IMR-90 (cell line): ENCODE data around the gene ITPR2. TPM values are rescaled to one million over a fixed set of nuclear protein-coding genes. Genes with fewer than 3 reads are reported as not detected.
A peak's percentile ranks its signal among the peaks of the same experiment; 100 is the strongest.

Source experiments
- ATAC-seq: fragments of 200-7000 bp; cut with Tn5 transposase; 2 replicates; pipeline ENCODE4 v1.9.1; 2020; ENCODE audit warnings: low read depth, mild to moderate bottlenecking, moderate library complexity
- BruUV-seq: library from RNA; stranded (reverse); fragments of 400-500 nt; replicated peaks from 2 replicates; lab custom pipeline; 2021; lab: Mats Ljungman, UMichigan
- CTCF ChIA-PET: fragments of 300-600 bp; formaldehyde crosslinking; extraction: SDS; loops from one replicate; lab custom pipeline; 2021; ENCODE audit warnings: antibody characterized with exemption; lab: Yijun Ruan, JAX
- POLR2A ChIA-PET: fragments of 300-600 bp; sonication (Branson Sonifier 250); formaldehyde crosslinking; loops from one replicate; lab custom pipeline; 2022; ENCODE audit warnings: antibody characterized with exemption; ENCODE audit not compliant: unreplicated experiment; lab: Charles Lee
- DNase-seq: peaks from one replicate; pipeline ENCODE4 v3.0.0; 2013
- H2AFZ ChIP-seq: replicated peaks from 2 replicates; pipeline ENCODE3; 2013; ENCODE audit warnings: low read length, mild to moderate bottlenecking; ENCODE audit not compliant: poor library complexity
- H2AK5ac ChIP-seq: 2 replicates; pipeline ENCODE4 v1.6.1; 2013; ENCODE audit warnings: low read depth, low read length, inconsistent platforms
- H2AK9ac ChIP-seq: replicated peaks from 2 replicates; pipeline ENCODE3; 2013; ENCODE audit warnings: mild to moderate bottlenecking, low read depth, low read length, moderate library complexity; ENCODE audit not compliant: poor library complexity
- H2BK120ac ChIP-seq: 2 replicates; pipeline ENCODE4 v1.6.1; 2013; ENCODE audit warnings: low read depth, low read length, inconsistent platforms
- H2BK15ac ChIP-seq: 3 replicates; pipeline ENCODE4 v1.6.1; 2013; ENCODE audit warnings: low read depth, low read length, inconsistent platforms
- H2BK20ac ChIP-seq: 2 replicates; pipeline ENCODE4 v1.6.1; 2013; ENCODE audit warnings: low read depth, mild to moderate bottlenecking, inconsistent platforms, low read length, moderate library complexity
- H2BK5ac ChIP-seq: 2 replicates; pipeline ENCODE4 v1.6.1; 2013; ENCODE audit warnings: mild to moderate bottlenecking, low read depth, low read length, inconsistent platforms; ENCODE audit not compliant: poor library complexity, severe bottlenecking
- H3K14ac ChIP-seq: replicated peaks from 2 replicates; pipeline ENCODE4 v1.6.1; 2013; ENCODE audit warnings: low read depth, low read length, inconsistent platforms
- H3K18ac ChIP-seq: 2 replicates; pipeline ENCODE4 v1.6.1; 2013; ENCODE audit warnings: low read depth, low read length, control low read depth
- H3K23ac ChIP-seq: 2 replicates; pipeline ENCODE4 v1.6.1; 2013; ENCODE audit warnings: low read depth, low read length, inconsistent platforms
- H3K27ac ChIP-seq: 2 replicates; pipeline ENCODE4 v1.5.1; 2013; ENCODE audit warnings: mild to moderate bottlenecking, control low read depth, low read length; ENCODE audit not compliant: insufficient read depth
- H3K27me3 ChIP-seq: 2 replicates; pipeline ENCODE4 v1.6.1; 2013; ENCODE audit warnings: low read length; ENCODE audit not compliant: control insufficient read depth, insufficient read depth
- H3K36me3 ChIP-seq: 2 replicates; pipeline ENCODE4 v1.6.1; 2013; ENCODE audit warnings: low read length, mixed read lengths; ENCODE audit not compliant: control insufficient read depth, insufficient read depth
- H3K4ac ChIP-seq: 2 replicates; pipeline ENCODE4 v1.6.1; 2013; ENCODE audit warnings: low read depth, low read length, inconsistent platforms
- H3K4me1 ChIP-seq: 2 replicates; pipeline ENCODE4 v1.6.1; 2013; ENCODE audit warnings: low read length, mixed read lengths; ENCODE audit not compliant: control insufficient read depth, insufficient read depth
- H3K4me2 ChIP-seq: 2 replicates; pipeline ENCODE4 v1.6.1; 2013; ENCODE audit warnings: low read depth, mild to moderate bottlenecking, control low read depth, low read length, moderate library complexity
- H3K4me3 ChIP-seq: 2 replicates; pipeline ENCODE4 v1.5.1; 2013; ENCODE audit warnings: low read depth, mild to moderate bottlenecking, control low read depth, low read length, moderate library complexity; ENCODE audit not compliant: insufficient read depth
- H3K56ac ChIP-seq: 2 replicates; pipeline ENCODE4 v1.6.1; 2013; ENCODE audit warnings: low read length, inconsistent platforms; ENCODE audit not compliant: insufficient read depth; ENCODE audit errors: extremely low read depth
- H3K79me1 ChIP-seq, 2 experiments: 2 replicates each; pipeline ENCODE4 v1.6.1; 2013; ENCODE audit warnings: low read length in 2 of 2, inconsistent platforms in 1 of 2, low read depth in 1 of 2
- H3K9ac ChIP-seq: 2 replicates; pipeline ENCODE4 v1.6.1; 2013; ENCODE audit warnings: low read depth, low read length, control low read depth
- H3K9me1 ChIP-seq: 2 replicates; pipeline ENCODE4 v1.6.1; 2013; ENCODE audit warnings: low read length, inconsistent platforms; ENCODE audit not compliant: insufficient read depth
- H3K9me3 ChIP-seq: 2 replicates; pipeline ENCODE4 v1.6.1; 2013; ENCODE audit warnings: low read length; ENCODE audit not compliant: control insufficient read depth, insufficient read depth
- H4K20me1 ChIP-seq: 2 replicates; pipeline ENCODE4 v1.6.1; 2013; ENCODE audit warnings: low read length, inconsistent platforms; ENCODE audit not compliant: insufficient read depth
- H4K5ac ChIP-seq: 2 replicates; pipeline ENCODE4 v1.6.1; 2013; ENCODE audit warnings: mild to moderate bottlenecking, low read depth, low read length, control low read depth
- H4K8ac ChIP-seq, 2 experiments: 2 replicates each; pipeline ENCODE4 v1.6.1; 2013; ENCODE audit warnings: low read depth in 2 of 2, low read length in 2 of 2, control low read depth in 1 of 2, inconsistent platforms in 1 of 2
- H4K91ac ChIP-seq: 2 replicates; pipeline ENCODE4 v1.6.1; 2013; ENCODE audit warnings: low read depth, low read length, inconsistent platforms; ENCODE audit not compliant: insufficient read depth
- CEBPB ChIP-seq: IDR thresholded peaks from 2 replicates; pipeline ENCODE4 v1.6.1; 2012; ENCODE audit warnings: low read depth, low read length, improper control_type of control experiment
- CHD1 ChIP-seq: IDR thresholded peaks from 2 replicates; pipeline ENCODE4 v1.6.1; 2012; ENCODE audit warnings: low read depth, low read length, improper control_type of control experiment
- CTCF ChIP-seq: conservative IDR thresholded peaks from 2 replicates; pipeline ENCODE4 v1.5.1; 2012; ENCODE audit warnings: mild to moderate bottlenecking, low read depth, low read length, improper control_type of control experiment
- MAFK ChIP-seq: IDR thresholded peaks from 2 replicates; pipeline ENCODE4 v1.6.1; 2012; ENCODE audit warnings: low read depth, low read length, improper control_type of control experiment
- MAZ ChIP-seq: IDR thresholded peaks from 2 replicates; pipeline ENCODE4 v1.6.1; 2012; ENCODE audit warnings: low read depth, mild to moderate bottlenecking, low read length, improper control_type of control experiment, moderate library complexity, borderline replicate concordance
- MXI1 ChIP-seq: IDR thresholded peaks from 2 replicates; pipeline ENCODE4 v1.6.1; 2012; ENCODE audit warnings: low read depth, mild to moderate bottlenecking, low read length, moderate library complexity, borderline replicate concordance
- WGBS, 2 experiments: methylation state at CpG; one replicate each; pipeline versions ENCODE4 v1.1.5 to v1.1.7; 2013; ENCODE audit warnings: missing lambda C conversion rate in 2 of 2; ENCODE audit not compliant: insufficient read length in 1 of 2; ENCODE audit errors: extremely low coverage in 2 of 2; 5-methylcytosine and 5-hydroxymethylcytosine counted together
- dilution Hi-C: fragments of 300-500 bp; cut with HindIII; formaldehyde crosslinking; loops from one replicate; pipeline ENCODE4 v1.14.3; 2018; ENCODE audit warnings: low sequenced_read_pairs; ENCODE audit not compliant: unreplicated experiment
- in situ Hi-C: fragments of 300-500 bp; cut with MboI; formaldehyde crosslinking; loops from 3 replicates; pipeline ENCODE4 v1.14.3; 2019; ENCODE audit warnings: low sequenced_read_pairs, inconsistent platforms, mixed read lengths
- intact Hi-C: fragments of 100-400 bp; cut with micrococcal nuclease; formaldehyde crosslinking; loops from 2 replicates; pipeline ENCODE4 v1.10.0; 2022
- polyA plus RNA-seq, 3 experiments: library from polyadenylated mRNA; depleted of rRNA; stranded (reverse); fragments of >200 nt; gene quantifications; 2 replicates each; pipeline ENCODE4 v1.2.3, GENCODE V29; 2012; ENCODE audit warnings: low replicate concordance in 1 of 3
- total RNA-seq: library from RNA; depleted of rRNA; stranded (reverse); fragments of >200 nt; gene quantifications from 2 replicates; pipeline ENCODE4 v1.2.3, GENCODE V29; 2012

The ITPR2 gene
- total and polyA plus RNA-seq, 2 of the 4 experiments (the other 2 are of a cell fraction) = 1.2 to 9.0 TPM

DNA sequence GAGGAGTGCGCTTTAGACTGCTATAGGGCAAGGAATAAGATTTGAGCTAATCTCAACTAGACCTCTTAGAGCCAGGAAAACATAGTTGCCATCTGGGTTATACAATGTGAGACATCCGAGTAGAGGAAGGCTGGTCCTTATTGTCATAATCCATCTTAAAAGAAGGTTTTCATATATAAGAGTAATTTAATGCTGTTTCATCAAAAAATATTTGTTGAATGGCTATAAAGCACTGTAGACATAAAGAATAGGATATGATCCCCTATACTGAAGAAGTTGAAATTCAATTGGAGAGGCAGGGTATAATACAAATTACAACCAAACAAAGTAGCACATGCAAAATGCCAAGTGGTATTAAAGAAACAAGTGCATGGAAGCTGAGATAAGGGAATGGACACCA is 343.1 kb downstream of the ITPR2 start:
- POLR2A ChIA-PET = no interaction called here
- intact Hi-C loops = no loop called here
- dilution Hi-C loops = no loop called here
- Histone ChIP-seq H3K9me1 (no peaks in the 10 kb centered on the region), H2BK5ac (no peak overlapping the region), H3K79me1 (no peaks in the 10 kb centered on the region), H3K9ac (no peak overlapping the region), H3K4me3 (no peak overlapping the region), H3K56ac (no peak overlapping the region), H3K27ac (no peak overlapping the region), H2AFZ (no peak overlapping the region), H3K14ac (no peak overlapping the region), H4K20me1 (no peaks in the 10 kb centered on the region), H3K4me2 (no peak overlapping the region), H3K4ac (no peak overlapping the region), H3K18ac (no peak overlapping the region), H2AK9ac (no peak overlapping the region), H3K36me3 (no peaks in the 10 kb centered on the region), H3K27me3 (no peaks in the 10 kb centered on the region), H2BK15ac (no peak overlapping the region), H4K91ac (no peak overlapping the region), H3K23ac (no peak overlapping the region), H3K9me3 (no peaks in the 10 kb centered on the region), H4K5ac (no peak overlapping the region), H4K8ac (no peak overlapping the region), H2BK20ac (no peak overlapping the region), H3K4me1 (no peaks in the 10 kb centered on the region), H2AK5ac (no peak overlapping the region), H2BK120ac (no peak overlapping the region)
- ATAC-seq (no peak), DNase-seq (no peak)
- no TSS peak for BruUV-seq
- WGBS, 2 experiments = no CpG with 5 or more reads among the region's 2 CpGs
- in situ Hi-C loops = no loop called here
- TF ChIP-seq CTCF = no peak
- no peak for TF ChIP-seq CHD1
- TF ChIP-seq MAFK = peak; percentile 13; the same call in 1 of the 2 replicates
- no peak for TF ChIP-seq CEBPB
- TF ChIP-seq MXI1 = no peak
- no peak for TF ChIP-seq MAZ
- CTCF ChIA-PET = no interaction called here
